MM.1S (cell line): ENCODE data around the gene RCCD1.

ENCODE experiments used
- DNase-seq: peaks from one replicate; pipeline ENCODE4 v3.0.0-alpha.2; 2015
- H2AFZ ChIP-seq: fragments of 300-600 bp; sonication (generic); 2 replicates; pipeline ENCODE4 v1.6.0; 2016; ENCODE audit warnings: antibody characterized with exemption, low read length
- H3F3A ChIP-seq: fragments of 300-600 bp; sonication (generic); 2 replicates; pipeline ENCODE4 v1.6.1; 2016; ENCODE audit warnings: mild to moderate bottlenecking, antibody characterized with exemption, low read length, moderate library complexity, mixed read lengths; ENCODE audit not compliant: insufficient read depth
- H3K27ac ChIP-seq: fragments of 300-600 bp; sonication (generic); 2 replicates; pipeline ENCODE4 v1.5.1; 2016; ENCODE audit warnings: mild to moderate bottlenecking, low read length
- H3K27me3 ChIP-seq: fragments of 300-600 bp; sonication (generic); replicated peaks from 2 replicates; pipeline ENCODE4 v1.6.0; 2016; ENCODE audit warnings: low read length; ENCODE audit not compliant: insufficient read depth
- H3K36me3 ChIP-seq: fragments of 300-600 bp; sonication (generic); replicated peaks from 2 replicates; pipeline ENCODE4 v1.6.1; 2016; ENCODE audit warnings: mild to moderate bottlenecking, low read length, mixed read lengths; ENCODE audit not compliant: insufficient read depth
- H3K4me1 ChIP-seq: fragments of 300-600 bp; sonication (generic); 2 replicates; pipeline ENCODE4 v1.6.1; 2016; ENCODE audit warnings: low read length, mixed read lengths
- H3K4me2 ChIP-seq: fragments of 300-600 bp; sonication (generic); 2 replicates; pipeline ENCODE4 v1.6.0; 2016; ENCODE audit warnings: low read depth, low read length
- H3K4me3 ChIP-seq: fragments of 300-600 bp; sonication (generic); 2 replicates; pipeline ENCODE4 v1.5.1; 2016; ENCODE audit warnings: low read length, mixed read lengths
- H3K79me2 ChIP-seq: fragments of 300-600 bp; sonication (generic); 2 replicates; pipeline ENCODE4 v1.6.1; 2016; ENCODE audit warnings: mixed run types, low read length, mixed read lengths
- H3K9ac ChIP-seq: fragments of 300-600 bp; sonication (generic); 2 replicates; pipeline ENCODE4 v1.6.1; 2016; ENCODE audit warnings: low read length, mixed read lengths
- H3K9me2 ChIP-seq: fragments of 300-600 bp; sonication (generic); replicated peaks from 2 replicates; pipeline ENCODE4 v1.6.1; 2016; ENCODE audit warnings: mild to moderate bottlenecking, low read length, mixed read lengths; ENCODE audit not compliant: insufficient read depth
- H3K9me3 ChIP-seq: fragments of 300-600 bp; sonication (generic); replicated peaks from 2 replicates; pipeline ENCODE4 v1.6.1; 2016; ENCODE audit warnings: mild to moderate bottlenecking, low read length, mixed read lengths; ENCODE audit not compliant: insufficient read depth
- H4K20me1 ChIP-seq: fragments of 300-600 bp; sonication (generic); 2 replicates; pipeline ENCODE4 v1.6.1; 2016; ENCODE audit warnings: mild to moderate bottlenecking, low read length, moderate library complexity, mixed read lengths; ENCODE audit not compliant: insufficient read depth
- CTCF ChIP-seq: fragments of 300-600 bp; sonication (generic); IDR thresholded peaks from 2 replicates; pipeline ENCODE4 v1.5.1; 2016; ENCODE audit warnings: antibody characterized with exemption, low read length, mixed read lengths
- EZH2 ChIP-seq: fragments of 300-600 bp; sonication (generic); optimal IDR thresholded peaks from 2 replicates; pipeline ENCODE3; 2017; ENCODE audit warnings: low read depth, mild to moderate bottlenecking, antibody characterized with exemption, low read length, mixed read lengths
- EZH2phosphoT487 ChIP-seq: fragments of 300-600 bp; sonication (generic); IDR thresholded peaks from 2 replicates; pipeline ENCODE4 v1.6.1; 2018; ENCODE audit warnings: antibody characterized with exemption, low read length

Gene RCCD1

GRCh38 chr15:90942354-90943120, 12.1 kb upstream of the RCCD1 start:
- H3K9ac ChIP-seq = no peak overlapping the region
- H2AFZ ChIP-seq = no peak overlapping the region
- H3K4me1 ChIP-seq = no peaks in the 10 kb centered on the region
- H4K20me1 ChIP-seq = no peaks in the 10 kb centered on the region
- H3K36me3 ChIP-seq = no peaks in the 10 kb centered on the region; the same call in none of the 2 replicates
- TF ChIP-seq EZH2 (no peak), CTCF (no peak), EZH2phosphoT487 (no peak)
- DNase-seq = no peak
- H3F3A ChIP-seq = no peaks in the 10 kb centered on the region
- H3K27ac ChIP-seq = no peak overlapping the region
- no peaks in the 10 kb centered on the region for H3K27me3 ChIP-seq
- peaks cover 3% of the 10 kb centered on the region; the same call in 1 of the 2 replicates for H3K79me2 ChIP-seq
- H3K4me3 ChIP-seq = no peak overlapping the region
- no peaks in the 10 kb centered on the region for H3K9me3 ChIP-seq
- H3K9me2 ChIP-seq = no peaks in the 10 kb centered on the region
- H3K4me2 ChIP-seq = no peak overlapping the region

GRCh38 chr15:90945091-90945490, 9.6 kb upstream of the RCCD1 start:
- no peak overlapping the region for H3K27ac ChIP-seq
- DNase-seq = no peak

GRCh38 chr15:90946538-90946937, 8.1 kb upstream of the RCCD1 start:
- Histone ChIP-seq H3K27ac (no peak overlapping the region), H3K79me2 (no peaks in the 10 kb centered on the region), H3K36me3 (no peaks in the 10 kb centered on the region; the same call in none of the 2 replicates), H3K9ac (no peak overlapping the region), H3K4me1 (no peaks in the 10 kb centered on the region), H2AFZ (no peak overlapping the region), H3K27me3 (no peaks in the 10 kb centered on the region), H4K20me1 (no peaks in the 10 kb centered on the region), H3K4me2 (no peak overlapping the region), H3K9me2 (no peaks in the 10 kb centered on the region), H3K9me3 (no peaks in the 10 kb centered on the region), H3K4me3 (no peak overlapping the region), H3F3A (no peaks in the 10 kb centered on the region)
- no peak for TF ChIP-seq EZH2phosphoT487
- TF ChIP-seq EZH2 = no peak
- TF ChIP-seq CTCF = no peak
- no peak for DNase-seq

More at GRCh38 chr15:90945091-90945490, 9.6 kb upstream of the RCCD1 start:
- Histone ChIP-seq H3K27me3 (no peaks in the 10 kb centered on the region), H3K4me1 (no peaks in the 10 kb centered on the region), H4K20me1 (no peaks in the 10 kb centered on the region), H3K4me2 (no peak overlapping the region), H3K36me3 (no peaks in the 10 kb centered on the region; the same call in none of the 2 replicates), H3K79me2 (peaks cover under 1% of the 10 kb centered on the region; the same call in 1 of the 2 replicates), H3K9me2 (no peaks in the 10 kb centered on the region), H3K9ac (no peak overlapping the region), H3K4me3 (no peak overlapping the region), H2AFZ (no peak overlapping the region), H3F3A (no peaks in the 10 kb centered on the region), H3K9me3 (no peaks in the 10 kb centered on the region)
- no peak for TF ChIP-seq EZH2phosphoT487
- no peak for TF ChIP-seq CTCF
- TF ChIP-seq EZH2 = no peak
